Right lobe of liver (tissue), 6 donors: ENCODE results near the gene RCAN2. TPM values are rescaled to one million over a fixed set of nuclear protein-coding genes. Genes with fewer than 3 reads are reported as not detected.

Experiments
- ATAC-seq, 4 donors: fragments of 200-7000 bp; cut with Tn5 transposase; one replicate each; pipeline ENCODE4 v1.9.1; 2020; ENCODE audit warnings: mild to moderate bottlenecking in 4 of 4, moderate library complexity in 4 of 4
- DNase-seq, 3 donors: peaks; one replicate each; pipeline ENCODE4 v3.0.0-alpha.2; 2020
- H3K27ac ChIP-seq, 3 donors: fragments of 200-600 bp; one replicate each; pipeline ENCODE4 v1.8.0; 2022
- H3K27me3 ChIP-seq, 2 donors: fragments of 200-600 bp; one replicate each; pipeline ENCODE4 v1.8.0; 2022
- H3K36me3 ChIP-seq, 4 donors: fragments of 200-600 bp; sonication (generic) in 1 of 4; one replicate each; pipeline versions ENCODE4 v1.5.1 to v1.8.0; 2017 to 2022; ENCODE audit warnings: control low read depth in 1 of 4
- H3K4me1 ChIP-seq, 4 donors: fragments of 200-600 bp; sonication (generic) in 1 of 4; one replicate each; pipeline versions ENCODE4 v1.5.1 to v1.8.0; 2017 to 2022; ENCODE audit warnings: control low read depth in 1 of 4
- H3K4me3 ChIP-seq, 3 donors: fragments of 200-600 bp; one replicate each; pipeline ENCODE4 v1.8.0; 2022
- H3K9me3 ChIP-seq, 4 donors: fragments of 200-600 bp; sonication (generic) in 1 of 4; one replicate each; pipeline versions ENCODE4 v1.5.1 to v1.8.0; 2017 to 2022; ENCODE audit warnings: control low read depth in 1 of 4
- CTCF ChIP-seq, 4 donors: fragments of 200-600 bp in 3 of 4; fragments of 450-650 bp in 1 of 4; IDR thresholded peaks; one replicate each; pipeline versions ENCODE4 v1.5.1 to v1.8.0; 2016 to 2022; ENCODE audit warnings: antibody characterized with exemption in 4 of 4, mild to moderate bottlenecking in 2 of 4
- POLR2A ChIP-seq: fragments of 450-650 bp; IDR thresholded peaks from one replicate; pipeline ENCODE4 v1.6.1; 2017; ENCODE audit warnings: antibody characterized with exemption, mild to moderate bottlenecking
- WGBS: methylation state at CpG from one replicate; pipeline ENCODE4 v1.1.6; 2018; ENCODE audit warnings: low coverage, low lambda C conversion rate; ENCODE audit not compliant: insufficient coverage; ENCODE audit errors: missing lambda C conversion rate; 5-methylcytosine and 5-hydroxymethylcytosine counted together
- intact Hi-C, 2 donors: fragments of 100-400 bp; cut with DNase I; formaldehyde crosslinking; loops; one replicate each; pipeline versions ENCODE4 v1.11.2 to v1.14.1; 2022
- long read RNA-seq: library from polyadenylated mRNA; unstranded; transcript quantifications from one replicate; pipeline ENCODE4 v2.0.0, GENCODE V29; 2019
- total RNA-seq, 6 experiments: library from RNA; depleted of rRNA in 2 of 6; stranded (reverse); fragments of >200 nt in 2 of 6; fragmentation: NEBNext Ultra II Directional in 3 of 6; extraction: Animal tissue kit (Norgen Biotek cat#: 25700) in 3 of 6; gene quantifications; one replicate each; pipeline versions ENCODE4 v1.1.0 to v1.2.4, GENCODE V29; 2016 to 2023
- donor health status: DM: no; HTN: yes; CAD: no.
- donor health status: DM: no; HTN: no; CAD: no.
- donor health status: DM: no; HTN: no; CAD: no.
- donor health status: DM: no; HTN: yes; CAD: no.
- donor health status: DM: no; HTN: yes; CAD: no.

RCAN2 gene
- total RNA-seq: 1 to 10 TPM in 5 of 6 experiments, under 1 TPM in 1; 0.77 to 4.5 (median 1.9) TPM
- long read RNA-seq, partial matches to known transcripts: 1 of 1 reads
- long read RNA-seq, other reads (novel, unspliced or antisense): 0 of 1 reads

- DNase-seq: peak; percentile 62 to 71 (median 63)
- H3K27me3 ChIP-seq: no peaks in the 10 kb centered on the region
- WGBS: 0% methylated on average over 3 of the region's 51 CpGs
- no peaks in the 10 kb centered on the region for H3K9me3 ChIP-seq
- TF ChIP-seq POLR2A: no peak
- TF ChIP-seq CTCF (IDR thresholded peaks at IDR 0.05): no peak
- peak within 1 kb of the TSS in 1 of 3 donors; percentile 63 for H3K27ac ChIP-seq
- H3K4me3 ChIP-seq: peak within 1 kb of the TSS; percentile 49 to 77 (median 54)
- no peaks in the 10 kb centered on the region for H3K36me3 ChIP-seq
- ATAC-seq: peak; percentile 69 to 84 (median 74)
- intact Hi-C loops: no loop called here
- H3K4me1 ChIP-seq: peaks cover 0 to 15% (median 0%) of the 10 kb centered on the region in 4 donors
Measured at GRCh38 chr6:46491201-46491627, at the start of gene RCAN2. Gene RCAN2 (minus strand): TSS chr6:46491449.

DNA sequence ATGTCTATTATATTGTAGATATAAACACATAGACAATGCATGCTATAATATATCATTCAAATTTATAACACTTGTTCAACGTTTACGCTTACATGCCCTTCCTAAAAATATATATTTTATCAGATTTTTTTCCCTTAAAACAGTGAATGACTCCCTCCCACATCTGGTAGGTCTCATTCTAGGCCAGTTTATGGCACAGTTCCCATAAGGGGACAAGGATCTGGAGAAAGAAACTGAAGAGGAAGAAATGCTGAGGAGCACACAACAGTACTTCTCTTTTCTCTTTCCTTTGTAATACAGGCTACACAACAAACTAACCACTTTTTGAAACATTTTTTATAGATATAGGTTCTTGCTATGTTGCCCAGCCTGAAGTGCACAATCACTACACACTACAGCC, 48.6 kb upstream of the RCAN2 start:
- no peaks in the 10 kb centered on the region for H3K36me3 ChIP-seq
- H3K4me1 ChIP-seq: no peaks in the 10 kb centered on the region
- WGBS: 75% methylated on average over 2 of the region's 2 CpGs
- intact Hi-C loops: no loop called here
- TF ChIP-seq CTCF (IDR thresholded peaks at IDR 0.05) (no peak), POLR2A (no peak)
- H3K27ac ChIP-seq: no peak overlapping the region
- H3K9me3 ChIP-seq: no peaks in the 10 kb centered on the region
- H3K4me3 ChIP-seq: no peak overlapping the region
- peak in 1 of 4 donors; percentile 32 for ATAC-seq
- DNase-seq: no peak
- no peaks in the 10 kb centered on the region for H3K27me3 ChIP-seq

- intact Hi-C loops: no loop called here
- H3K27me3 ChIP-seq: no peaks in the 10 kb centered on the region
Measured at GRCh38 chr6:46538800-46539480, 47.7 kb upstream of the RCAN2 start.

GRCh38 chr6:46530896-46531295, 39.6 kb upstream of the RCAN2 start:
- Histone ChIP-seq H3K9me3 (no peaks in the 10 kb centered on the region), H3K27ac (no peak overlapping the region), H3K36me3 (no peaks in the 10 kb centered on the region), H3K27me3 (no peaks in the 10 kb centered on the region), H3K4me1 (no peaks in the 10 kb centered on the region), H3K4me3 (no peak overlapping the region)
- 63% methylated on average over 2 of the region's 3 CpGs for WGBS
- TF ChIP-seq CTCF (IDR thresholded peaks at IDR 0.05): no peak
- no peak for TF ChIP-seq POLR2A
- ATAC-seq: no peak
- intact Hi-C loops: no loop called here
- no peak for DNase-seq

More at GRCh38 chr6:46538800-46539480, 47.7 kb upstream of the RCAN2 start:
- TF ChIP-seq POLR2A: no peak
- TF ChIP-seq CTCF (IDR thresholded peaks at IDR 0.05): no peak
- no peak for DNase-seq
- Histone ChIP-seq H3K4me1 (no peaks in the 10 kb centered on the region), H3K4me3 (no peak overlapping the region), H3K36me3 (no peaks in the 10 kb centered on the region), H3K27ac (no peak overlapping the region), H3K9me3 (no peaks in the 10 kb centered on the region)
- no peak for ATAC-seq
- 51% methylated on average over 4 of the region's 6 CpGs for WGBS
